RWPE1 (cell line): ENCODE results near the gene RIOK3.

Source experiments
- CTCF ChIA-PET: fragments of 350-600 bp; sonication (Branson Sonifier 250); formaldehyde crosslinking; extraction: SDS; loops from one replicate; lab custom pipeline; 2021; lab: Yijun Ruan, JAX
- POLR2A ChIA-PET: fragments of 400-600 bp; formaldehyde crosslinking; extraction: SDS; loops from one replicate; lab custom pipeline; 2020; ENCODE audit warnings: antibody characterized with exemption; ENCODE audit not compliant: low non-redundant PET; lab: Yijun Ruan, JAX
- DNase-seq: peaks from one replicate; pipeline ENCODE4 v3.0.0; 2012; ENCODE audit warnings: low spot score
- H3K27ac ChIP-seq: fragments of 450-650 bp; 2 replicates; pipeline ENCODE4 v1.5.1; 2017
- TF ChIP-seq, protein P1 (sequence below): fragments of 450-650 bp; conservative IDR thresholded peaks from 2 replicates; pipeline ENCODE4 v1.5.1; 2017; ENCODE audit warnings: low read depth, mild to moderate bottlenecking

The RIOK3 gene, protein sequence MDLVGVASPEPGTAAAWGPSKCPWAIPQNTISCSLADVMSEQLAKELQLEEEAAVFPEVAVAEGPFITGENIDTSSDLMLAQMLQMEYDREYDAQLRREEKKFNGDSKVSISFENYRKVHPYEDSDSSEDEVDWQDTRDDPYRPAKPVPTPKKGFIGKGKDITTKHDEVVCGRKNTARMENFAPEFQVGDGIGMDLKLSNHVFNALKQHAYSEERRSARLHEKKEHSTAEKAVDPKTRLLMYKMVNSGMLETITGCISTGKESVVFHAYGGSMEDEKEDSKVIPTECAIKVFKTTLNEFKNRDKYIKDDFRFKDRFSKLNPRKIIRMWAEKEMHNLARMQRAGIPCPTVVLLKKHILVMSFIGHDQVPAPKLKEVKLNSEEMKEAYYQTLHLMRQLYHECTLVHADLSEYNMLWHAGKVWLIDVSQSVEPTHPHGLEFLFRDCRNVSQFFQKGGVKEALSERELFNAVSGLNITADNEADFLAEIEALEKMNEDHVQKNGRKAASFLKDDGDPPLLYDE

DNA sequence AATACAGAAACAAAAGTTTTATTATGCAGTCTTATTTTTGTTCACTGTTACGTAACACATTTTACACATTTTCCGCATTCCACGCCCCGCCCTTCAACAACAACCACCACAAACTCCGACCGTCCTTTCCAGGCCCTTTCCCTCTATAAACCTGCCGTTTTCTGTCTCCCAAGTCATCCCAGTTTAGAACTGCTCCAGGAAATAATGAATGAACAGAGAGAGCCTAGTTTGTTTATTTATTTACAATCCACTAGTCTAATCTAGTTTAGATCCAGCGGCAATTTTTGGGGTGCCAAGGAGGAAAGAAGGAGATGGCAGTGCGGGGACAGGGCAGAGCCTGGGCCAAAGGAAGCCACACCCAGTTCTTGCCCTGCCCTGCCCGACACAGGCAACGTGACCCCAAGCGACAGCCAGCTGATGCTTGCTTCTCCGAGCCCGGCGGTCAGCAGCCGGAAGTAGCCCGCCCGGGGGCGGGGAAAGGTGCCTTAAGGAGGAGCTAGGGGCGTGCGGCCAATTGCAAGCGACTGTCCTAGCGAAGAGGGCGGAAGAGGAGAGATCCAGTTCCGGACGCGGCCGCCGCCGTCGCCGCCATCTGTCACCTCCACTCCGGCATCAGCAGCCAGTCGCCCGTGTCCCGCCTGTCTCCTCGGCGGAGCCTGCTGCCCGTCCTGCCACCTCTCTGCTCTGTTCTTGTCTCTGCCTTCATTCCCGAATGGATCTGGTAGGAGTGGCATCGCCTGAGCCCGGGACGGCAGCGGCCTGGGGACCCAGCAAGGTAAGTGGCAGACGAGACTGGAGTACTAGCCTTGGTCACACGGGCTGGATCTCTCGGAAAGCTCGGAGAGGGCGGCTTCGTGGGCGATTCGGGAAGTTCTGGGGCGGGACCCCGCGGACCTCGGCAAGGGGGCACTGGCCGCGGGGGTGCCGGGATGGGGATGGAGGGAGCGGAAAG lies at the start of gene RIOK3:
Gene RIOK3 (plus strand): TSS at position 560 of the 952 bp plus-strand sequence. CDS start 153 bp downstream, at position 713.
- peak; percentile 92 for DNase-seq
- TF ChIP-seq, protein P1, sequence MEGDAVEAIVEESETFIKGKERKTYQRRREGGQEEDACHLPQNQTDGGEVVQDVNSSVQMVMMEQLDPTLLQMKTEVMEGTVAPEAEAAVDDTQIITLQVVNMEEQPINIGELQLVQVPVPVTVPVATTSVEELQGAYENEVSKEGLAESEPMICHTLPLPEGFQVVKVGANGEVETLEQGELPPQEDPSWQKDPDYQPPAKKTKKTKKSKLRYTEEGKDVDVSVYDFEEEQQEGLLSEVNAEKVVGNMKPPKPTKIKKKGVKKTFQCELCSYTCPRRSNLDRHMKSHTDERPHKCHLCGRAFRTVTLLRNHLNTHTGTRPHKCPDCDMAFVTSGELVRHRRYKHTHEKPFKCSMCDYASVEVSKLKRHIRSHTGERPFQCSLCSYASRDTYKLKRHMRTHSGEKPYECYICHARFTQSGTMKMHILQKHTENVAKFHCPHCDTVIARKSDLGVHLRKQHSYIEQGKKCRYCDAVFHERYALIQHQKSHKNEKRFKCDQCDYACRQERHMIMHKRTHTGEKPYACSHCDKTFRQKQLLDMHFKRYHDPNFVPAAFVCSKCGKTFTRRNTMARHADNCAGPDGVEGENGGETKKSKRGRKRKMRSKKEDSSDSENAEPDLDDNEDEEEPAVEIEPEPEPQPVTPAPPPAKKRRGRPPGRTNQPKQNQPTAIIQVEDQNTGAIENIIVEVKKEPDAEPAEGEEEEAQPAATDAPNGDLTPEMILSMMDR = no peak
- ChIA-PET CTCF (no interaction called here), POLR2A (no interaction called here)
- peak within 1 kb of the TSS; percentile 100 for H3K27ac ChIP-seq

DNA sequence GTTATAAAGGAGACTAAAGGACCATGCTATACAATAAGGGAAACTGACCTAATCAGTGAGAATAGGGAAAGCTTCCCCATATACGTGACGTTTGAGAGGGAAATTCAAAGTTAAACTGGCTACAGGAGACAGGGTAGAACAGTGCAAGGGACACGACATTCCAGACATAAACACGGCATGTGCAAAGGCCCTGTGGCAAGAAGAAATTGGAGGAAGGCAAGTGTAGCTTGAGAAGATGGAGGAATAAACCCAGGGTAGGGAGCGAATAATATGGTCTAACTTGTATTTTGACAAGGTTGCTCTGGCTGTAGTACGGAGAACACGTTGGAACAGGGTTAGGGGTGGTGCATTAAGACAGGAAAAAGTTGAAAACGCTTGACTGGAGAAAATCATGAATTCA lies 49.8 kb upstream of the RIOK3 start:
- ChIA-PET CTCF (no interaction called here), POLR2A (no interaction called here)
- TF ChIP-seq, protein P1 = no peak
- no peak overlapping the region for H3K27ac ChIP-seq
- no peak for DNase-seq

DNA sequence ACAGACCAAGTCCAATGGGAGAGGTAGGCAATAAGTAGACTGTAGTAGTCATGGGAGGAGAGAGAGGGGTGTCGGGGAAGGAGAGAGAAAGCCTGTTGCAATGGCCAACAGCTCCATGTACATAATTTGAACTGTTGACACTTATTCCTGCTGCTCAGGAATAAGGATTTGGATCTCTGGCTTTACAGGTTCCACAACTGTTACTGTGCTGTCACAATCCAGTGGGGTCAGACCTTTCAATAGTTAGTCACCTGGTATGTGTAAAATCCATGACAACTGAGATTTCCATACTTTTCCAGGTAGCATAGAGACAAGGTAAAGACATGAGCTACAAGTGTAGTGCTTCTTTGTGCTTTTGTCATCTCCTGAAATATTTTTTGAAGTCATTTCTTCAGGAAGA lies 47.5 kb upstream of the RIOK3 start:
- ChIA-PET POLR2A (no interaction called here), CTCF (interaction anchor here (0.8 kb wide), 1 partner anchor 10 kb away, joined by 4 read pairs; no protein-coding TSS in a partner anchor)
- no peak overlapping the region for H3K27ac ChIP-seq

DNA sequence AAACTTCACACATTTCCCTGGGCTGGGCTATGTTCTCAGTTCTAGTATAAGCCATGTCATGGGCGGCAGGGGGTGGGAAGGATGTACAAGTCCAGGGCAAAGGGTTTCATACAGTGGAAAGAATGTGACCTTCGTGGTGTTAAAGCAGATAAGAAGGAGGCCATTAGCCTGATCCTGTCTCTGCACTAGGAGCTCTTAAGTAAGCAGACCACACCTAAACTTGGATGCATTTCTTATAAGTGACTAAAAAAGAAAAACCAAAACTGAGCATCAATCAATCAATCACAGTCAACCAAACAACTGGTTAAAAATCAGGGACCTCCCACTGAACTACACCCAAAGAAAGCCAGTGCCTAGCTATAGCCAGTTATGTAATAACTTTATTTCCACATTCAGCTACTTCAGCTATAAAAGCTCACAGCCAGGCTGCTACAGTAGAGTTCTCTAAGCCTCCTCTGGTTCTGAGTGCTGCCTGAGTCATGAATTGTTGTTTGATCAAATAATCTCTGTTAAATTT lies 46.8 kb upstream of the RIOK3 start:
- CTCF ChIA-PET = interaction anchor here (0.5 to 0.8 kb wide), 3 partner anchors 10 to 267 kb away, joined by 3 to 4 read pairs (median 3); no protein-coding TSS in a partner anchor
- POLR2A ChIA-PET = no interaction called here
- TF ChIP-seq, protein P1 = no peak
- DNase-seq = no peak
- H3K27ac ChIP-seq = no peak overlapping the region

More for the DNA sequence above, 47.5 kb upstream of the RIOK3 start:
- DNase-seq = no peak
- TF ChIP-seq, protein P1 = no peak

DNA sequence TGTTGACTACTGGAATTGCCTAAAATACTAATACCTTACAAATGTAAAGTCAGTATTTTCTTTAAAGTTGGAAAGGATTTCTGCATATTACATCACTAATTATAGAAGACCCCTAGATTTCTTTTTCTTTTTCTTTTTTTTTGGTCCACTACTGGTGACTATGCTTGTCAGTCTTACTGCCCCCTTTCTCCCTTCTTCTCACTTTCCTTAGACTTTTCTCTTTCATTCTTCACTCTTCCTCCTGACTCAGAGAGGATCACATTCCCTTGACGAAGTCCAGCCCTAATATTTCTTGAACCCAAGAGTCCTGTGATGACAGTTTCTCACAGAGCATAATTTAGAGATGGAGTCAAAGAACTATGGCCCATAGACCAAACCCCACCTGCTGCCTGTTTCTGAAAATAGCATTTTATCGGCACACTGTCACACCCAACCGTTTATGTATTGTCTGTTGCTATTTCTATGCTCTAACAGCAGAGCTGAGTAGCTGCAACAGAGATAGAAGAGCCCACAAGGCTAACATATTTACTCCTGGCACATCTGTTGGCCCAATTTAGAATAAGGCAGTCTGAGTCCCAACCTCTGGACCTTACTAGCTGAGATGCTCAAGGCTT lies 40.6 kb upstream of the RIOK3 start:
- no peak overlapping the region for H3K27ac ChIP-seq
- TF ChIP-seq, protein P1 = no peak
- ChIA-PET CTCF (interaction anchor here (0.6 to 1.3 kb wide), 3 partner anchors 11 to 382 kb away, joined by 4 read pairs; no protein-coding TSS in a partner anchor), POLR2A (no interaction called here)
- DNase-seq = no peak
